Mammary epithelial cell (primary cell): Measurements from ENCODE around the gene CMYA5.

Source experiments
- CTCF ChIP-seq, 2 donors: IDR thresholded peaks in 1 of 2; conservative IDR thresholded peaks in 1 of 2; 2 replicates each; pipeline ENCODE4 v1.5.1; 2011 to 2012; ENCODE audit warnings: inconsistent platforms in 2 of 2, low read length in 2 of 2, mild to moderate bottlenecking in 2 of 2, control low read depth in 1 of 2, low read depth in 1 of 2; ENCODE audit not compliant: insufficient read depth in 1 of 2; ENCODE audit errors: extremely low read depth in 1 of 2
- EZH2 ChIP-seq: IDR thresholded peaks from 2 replicates; pipeline ENCODE4 v1.6.1; 2012; ENCODE audit warnings: low read length, inconsistent platforms, borderline replicate concordance

GRCh38 chr5:79750611-79751510 is 61.2 kb downstream of the CMYA5 start:
- no peak for TF ChIP-seq CTCF (conservative IDR thresholded peaks at IDR 0.05 in 1 of 2, IDR thresholded peaks at IDR 0.05 in 1 of 2; ENCODE audit: extremely low read depth in 1 of 2, insufficient read depth in 1 of 2, low read depth in 1 of 2, low read length in 2 of 2)
- no peak for TF ChIP-seq EZH2
